ENCODE measurements around the gene OR7C2. TPM values are rescaled to one million over a fixed set of nuclear protein-coding genes. Genes with fewer than 3 reads are reported as not detected.

OR7C2 gene
- total RNA-seq, 1 experiment from 2014 or later = not detected

DNA sequence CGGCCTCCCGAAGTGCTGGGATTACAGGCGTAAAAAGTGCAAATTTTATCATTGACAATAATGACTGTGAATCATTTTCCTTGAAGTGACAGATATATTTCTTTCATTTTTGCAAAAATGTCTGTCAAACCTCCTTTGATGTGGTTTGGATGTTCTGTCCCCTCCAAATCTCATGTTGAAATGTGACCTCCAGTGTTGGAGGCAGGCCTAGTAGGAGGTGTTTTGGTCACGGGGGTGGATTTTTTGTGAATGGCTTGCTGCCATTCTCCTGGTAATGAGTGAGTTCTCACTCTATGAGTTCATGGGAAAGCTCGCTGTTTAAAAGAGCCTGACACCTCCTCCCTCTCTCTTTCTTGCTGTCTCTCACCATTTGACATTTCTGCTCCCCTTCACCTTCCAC is 43.8 kb downstream of the OR7C2 start (continued):
- TF ChIP-seq ZNF219 (CRISPR knock-in tag; IDR thresholded peaks at IDR 0.05; ENCODE audit: borderline replicate concordance) (no peak), OVOL2 (CRISPR knock-in tag; IDR thresholded peaks at IDR 0.05; ENCODE audit: borderline replicate concordance) (no peak)

Other genes starting within 250 kb of the OR7C2 start
- gene ADGRE2, start 162.9 kb upstream of the OR7C2 start, total RNA-seq (2021) = 3.0 to 4.0 TPM (median 3.2 TPM) in 3 replicates
- not detected in 3 replicates for gene OR7A5, start 106.3 kb upstream of the OR7C2 start, total RNA-seq (2021)
- gene OR7C1, start 106.3 kb upstream of the OR7C2 start, total RNA-seq (2021) = not detected in 3 replicates
- not detected in 3 replicates for gene OR7A10, start 92.6 kb upstream of the OR7C2 start, total RNA-seq (2021)
- not detected in 3 replicates for gene OR7A17, start 55.4 kb upstream of the OR7C2 start, total RNA-seq (2021)
- gene SLC1A6, start 38.4 kb downstream of the OR7C2 start, total RNA-seq (2021) = 12.0 to 16.1 TPM (median 14.1 TPM) in 3 replicates
- not detected in 3 replicates for gene CASP14, start 108.0 kb downstream of the OR7C2 start, total RNA-seq (2021)
- not detected in 3 replicates for gene OR1I1, start 140.7 kb downstream of the OR7C2 start, total RNA-seq (2021)
- 15.0 to 21.9 TPM (median 19.6 TPM) in 3 replicates for gene SYDE1, start 165.9 kb downstream of the OR7C2 start, total RNA-seq (2021)